HG03457 (cell line): ENCODE results near the gene PTPN4.
A peak's percentile ranks its signal among the peaks of the same experiment; 100 is the strongest.

Experiments
- ATAC-seq: cut with Tn5 transposase; IDR thresholded peaks from one replicate; pipeline ENCODE4 v1.9.1; 2021; ENCODE audit warnings: moderate number of reproducible peaks; ENCODE audit not compliant: unreplicated experiment

Gene PTPN4, protein sequence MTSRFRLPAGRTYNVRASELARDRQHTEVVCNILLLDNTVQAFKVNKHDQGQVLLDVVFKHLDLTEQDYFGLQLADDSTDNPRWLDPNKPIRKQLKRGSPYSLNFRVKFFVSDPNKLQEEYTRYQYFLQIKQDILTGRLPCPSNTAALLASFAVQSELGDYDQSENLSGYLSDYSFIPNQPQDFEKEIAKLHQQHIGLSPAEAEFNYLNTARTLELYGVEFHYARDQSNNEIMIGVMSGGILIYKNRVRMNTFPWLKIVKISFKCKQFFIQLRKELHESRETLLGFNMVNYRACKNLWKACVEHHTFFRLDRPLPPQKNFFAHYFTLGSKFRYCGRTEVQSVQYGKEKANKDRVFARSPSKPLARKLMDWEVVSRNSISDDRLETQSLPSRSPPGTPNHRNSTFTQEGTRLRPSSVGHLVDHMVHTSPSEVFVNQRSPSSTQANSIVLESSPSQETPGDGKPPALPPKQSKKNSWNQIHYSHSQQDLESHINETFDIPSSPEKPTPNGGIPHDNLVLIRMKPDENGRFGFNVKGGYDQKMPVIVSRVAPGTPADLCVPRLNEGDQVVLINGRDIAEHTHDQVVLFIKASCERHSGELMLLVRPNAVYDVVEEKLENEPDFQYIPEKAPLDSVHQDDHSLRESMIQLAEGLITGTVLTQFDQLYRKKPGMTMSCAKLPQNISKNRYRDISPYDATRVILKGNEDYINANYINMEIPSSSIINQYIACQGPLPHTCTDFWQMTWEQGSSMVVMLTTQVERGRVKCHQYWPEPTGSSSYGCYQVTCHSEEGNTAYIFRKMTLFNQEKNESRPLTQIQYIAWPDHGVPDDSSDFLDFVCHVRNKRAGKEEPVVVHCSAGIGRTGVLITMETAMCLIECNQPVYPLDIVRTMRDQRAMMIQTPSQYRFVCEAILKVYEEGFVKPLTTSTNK

DNA sequence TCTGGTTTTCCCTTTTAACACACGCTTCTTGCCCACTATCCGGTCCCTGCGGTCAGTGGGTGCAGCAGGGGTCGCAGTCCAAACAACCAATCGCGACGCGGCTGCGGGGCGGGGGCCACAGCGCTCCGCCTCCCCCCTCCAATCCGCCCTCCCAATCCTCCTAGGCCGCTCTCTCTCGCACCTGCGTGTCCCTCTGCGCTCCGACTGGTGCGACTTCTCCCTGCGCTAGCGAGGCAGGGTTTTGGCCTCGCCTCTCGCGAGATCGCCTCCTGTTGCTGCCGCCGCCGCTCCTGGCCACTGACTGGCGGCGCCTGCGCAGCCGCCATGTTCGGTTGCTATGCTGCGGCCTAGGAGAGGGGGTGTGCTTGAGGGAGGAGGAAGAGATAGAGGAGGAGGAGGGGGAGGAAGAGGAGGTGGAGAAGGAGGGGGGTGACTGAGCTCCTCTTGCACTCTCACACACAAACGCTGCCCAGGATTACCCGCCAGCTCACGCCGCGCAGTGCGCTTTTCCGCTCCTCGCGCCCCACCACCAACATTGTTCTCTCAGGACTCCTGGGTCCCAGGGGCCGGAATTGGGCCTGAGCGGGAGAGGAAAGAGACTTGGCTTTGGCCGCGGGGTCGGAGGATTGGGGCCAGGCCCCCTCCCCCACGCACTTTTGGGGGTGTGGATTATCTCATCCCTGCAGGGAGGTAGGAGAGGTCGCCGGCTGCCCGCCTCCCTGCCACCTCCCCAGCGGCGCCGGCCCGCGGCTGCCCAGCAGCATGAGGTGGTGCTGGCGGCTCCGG lies at the start of gene PTPN4:
Gene PTPN4 (plus strand): TSS at position 472 of the 786 bp plus-strand sequence. CDS start 49,932 bp downstream, outside the sequence.
- peak; percentile 88 for ATAC-seq

DNA sequence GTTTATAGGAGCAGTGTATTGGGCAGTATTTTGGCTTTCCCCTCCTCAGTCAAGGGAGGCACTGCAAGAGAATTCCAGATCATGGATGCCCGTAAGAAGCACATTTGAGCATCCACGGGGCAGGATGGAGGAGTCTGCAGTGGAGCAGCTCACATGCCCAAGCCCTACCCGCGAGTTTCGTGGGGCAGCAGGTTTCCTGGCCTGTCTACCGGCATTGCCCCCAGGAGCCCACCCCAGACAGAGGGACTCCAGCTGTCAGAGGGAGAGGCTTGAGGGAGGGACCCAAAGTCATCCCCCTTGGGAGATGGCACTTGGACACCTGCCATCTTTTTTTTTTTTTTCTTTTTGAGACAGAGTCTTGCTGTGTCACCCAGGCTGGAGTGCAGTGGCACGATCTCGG lies 49.4 kb upstream of the PTPN4 start:
- no peak for ATAC-seq

DNA sequence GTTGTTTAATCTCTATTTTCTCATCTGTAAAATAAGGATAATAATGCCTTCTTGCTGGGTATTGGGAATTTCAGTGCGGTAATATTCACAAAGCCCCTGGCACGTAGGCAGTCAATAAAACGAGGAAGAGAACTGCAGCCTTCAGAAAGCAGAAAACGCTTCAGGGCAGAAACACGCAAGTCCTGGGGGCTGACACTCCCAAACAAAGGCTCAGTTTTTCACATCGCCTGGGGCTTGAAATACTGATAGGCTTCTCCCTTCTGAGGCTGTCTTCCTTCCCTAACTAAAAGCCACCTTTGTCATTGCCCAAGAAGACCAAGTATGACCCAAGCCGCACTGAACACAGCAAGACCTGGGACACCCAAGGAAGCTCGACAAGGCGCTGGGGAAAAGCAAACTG lies 48.4 kb upstream of the PTPN4 start:
- no peak for ATAC-seq

DNA sequence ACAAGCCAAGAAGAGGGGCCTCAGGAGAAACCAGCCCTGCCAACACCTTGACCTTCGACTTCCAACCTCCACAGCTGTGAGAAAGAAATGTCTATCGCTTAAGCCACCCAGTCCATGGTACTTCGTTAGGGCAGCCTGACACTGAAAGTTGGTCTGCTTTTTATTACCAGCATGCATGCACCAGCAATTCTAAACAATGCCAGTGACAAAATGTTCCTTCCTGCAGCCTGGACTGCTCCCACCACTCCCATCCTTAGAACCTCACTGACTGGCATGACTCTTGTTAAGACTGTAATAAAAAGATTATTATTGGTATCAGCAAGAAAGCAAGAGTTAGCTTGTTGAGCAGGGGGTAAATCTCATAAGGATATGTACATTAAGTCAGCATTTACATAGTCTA lies 47.2 kb upstream of the PTPN4 start:
- ATAC-seq, result no peak

DNA sequence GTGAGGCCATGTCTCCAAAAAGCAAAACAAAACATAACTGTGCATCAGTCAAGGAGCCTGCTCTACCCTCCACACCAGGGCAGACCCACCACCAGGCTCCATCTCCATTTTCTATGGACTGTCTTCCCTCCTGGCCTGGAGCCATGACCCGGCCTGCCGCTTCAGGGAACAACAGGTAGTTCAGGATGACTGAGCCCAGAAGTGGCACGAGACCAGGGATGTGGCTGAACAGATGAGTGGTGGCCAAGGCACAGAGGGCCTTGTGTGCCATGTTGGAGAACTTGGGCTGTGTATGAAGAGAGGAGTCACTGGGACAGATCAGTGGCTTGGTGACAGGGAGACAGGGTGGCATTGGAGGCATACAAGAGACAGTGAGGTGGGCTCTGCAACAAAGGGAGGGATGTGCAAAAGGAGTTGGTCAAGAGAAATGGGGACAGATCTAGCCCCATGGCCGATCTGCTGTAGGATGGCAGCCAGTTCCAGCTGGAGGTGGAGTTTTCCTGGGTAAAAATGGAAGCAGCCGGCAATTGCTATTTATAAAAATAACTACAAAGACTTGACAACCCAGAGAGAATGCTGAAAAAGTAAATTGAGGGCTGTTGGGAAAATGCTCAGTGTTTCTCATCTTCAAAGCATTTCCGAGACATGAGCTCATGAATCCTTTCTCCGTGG lies 45.8 kb upstream of the PTPN4 start:
- ATAC-seq, result no peak

DNA sequence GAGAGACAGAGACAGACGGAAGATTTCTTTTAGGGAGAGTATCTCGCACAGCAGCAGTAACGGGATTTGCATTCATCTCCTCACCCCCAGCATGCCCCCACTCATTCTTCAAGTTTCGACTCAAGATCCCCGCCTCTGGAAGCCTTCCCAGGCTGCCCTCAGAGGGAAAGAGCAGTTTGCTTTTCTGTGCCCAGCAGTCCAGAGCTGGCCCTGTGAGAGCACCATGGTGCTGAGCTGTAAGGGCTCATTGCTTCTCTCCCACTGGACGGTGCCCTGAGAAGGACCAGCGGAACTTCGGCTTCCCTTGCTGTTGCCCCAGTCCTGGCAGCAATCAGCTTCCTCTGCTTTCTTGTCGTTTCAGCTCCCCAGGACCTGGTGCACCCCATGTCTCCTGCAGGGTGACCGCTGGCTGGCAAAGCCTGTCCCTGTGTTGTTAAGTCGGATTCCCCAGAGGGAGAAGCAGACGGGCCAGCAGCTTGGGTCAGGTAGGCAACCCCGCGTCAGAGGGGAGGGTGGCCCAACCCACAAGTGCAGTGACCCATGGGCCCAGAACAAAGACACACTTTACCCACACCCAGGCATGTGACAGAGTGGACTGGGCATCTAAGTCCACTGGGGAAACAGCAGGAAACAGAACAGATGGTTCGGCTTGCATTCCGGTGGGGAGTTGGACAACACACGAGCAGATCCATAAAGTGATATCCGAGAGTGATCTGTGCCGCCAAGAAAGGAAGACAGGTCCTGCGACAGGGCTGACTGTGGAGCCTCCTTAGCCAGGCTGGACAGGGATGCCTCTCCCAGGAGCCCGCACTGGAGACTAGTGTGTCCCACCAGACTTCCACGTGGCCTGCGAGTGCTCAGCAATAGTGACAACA lies 44.1 kb upstream of the PTPN4 start:
- ATAC-seq, result no peak

DNA sequence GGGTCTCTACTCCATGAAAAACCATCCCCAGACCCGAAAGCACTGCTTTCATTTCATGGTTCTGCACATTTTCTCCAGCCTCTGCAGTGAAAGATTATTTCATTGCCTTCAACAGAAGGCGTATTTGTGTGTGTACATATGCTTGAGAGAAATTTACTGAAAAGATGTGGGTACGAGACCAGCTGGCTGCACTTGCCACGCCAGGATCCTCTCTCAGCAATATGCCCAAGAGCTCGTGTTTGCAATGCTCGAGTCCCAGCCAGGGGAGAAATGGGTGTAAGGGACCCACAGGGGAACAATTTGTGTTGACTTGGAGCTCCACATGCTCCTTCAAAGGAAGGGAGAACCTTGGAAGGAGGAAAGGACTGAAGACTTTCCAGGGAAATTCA lies 43.4 kb upstream of the PTPN4 start:
- ATAC-seq, result no peak

DNA sequence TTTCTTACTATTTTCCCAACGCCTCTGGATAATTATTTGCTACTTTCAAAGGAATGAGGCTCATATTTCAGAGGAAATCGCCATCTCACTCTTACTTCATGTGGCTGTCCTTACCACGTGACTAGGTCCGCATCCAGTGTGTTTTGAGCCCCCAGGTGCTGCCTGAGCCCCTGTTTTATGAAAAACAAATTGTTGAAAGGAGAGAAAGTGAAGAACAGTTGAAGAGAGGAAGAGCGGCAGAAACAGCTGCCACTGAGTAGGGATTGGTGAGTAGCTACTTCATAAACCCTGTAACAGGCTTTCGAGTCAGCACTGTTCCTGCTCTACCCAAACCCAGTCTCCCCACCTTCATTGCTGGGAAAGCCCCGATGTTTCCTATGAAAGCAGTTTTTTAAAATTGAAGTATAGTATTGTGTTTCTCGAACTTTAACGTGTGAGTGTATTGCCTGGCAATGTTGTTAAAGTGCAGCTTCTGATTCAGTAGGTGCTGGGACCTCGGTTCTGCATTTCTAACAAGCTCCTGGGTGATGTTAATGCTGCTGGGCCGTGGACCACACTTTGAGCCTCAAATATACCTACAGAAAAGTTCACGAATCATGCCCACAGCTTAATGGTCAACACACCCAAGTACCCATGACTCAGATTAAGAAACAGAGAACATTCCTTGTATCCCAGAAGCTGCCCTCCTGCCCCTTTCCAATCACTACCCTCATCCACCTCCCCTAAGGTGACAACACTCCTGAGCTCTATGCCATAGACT lies 41.0 kb upstream of the PTPN4 start:
- ATAC-seq, result no peak

DNA sequence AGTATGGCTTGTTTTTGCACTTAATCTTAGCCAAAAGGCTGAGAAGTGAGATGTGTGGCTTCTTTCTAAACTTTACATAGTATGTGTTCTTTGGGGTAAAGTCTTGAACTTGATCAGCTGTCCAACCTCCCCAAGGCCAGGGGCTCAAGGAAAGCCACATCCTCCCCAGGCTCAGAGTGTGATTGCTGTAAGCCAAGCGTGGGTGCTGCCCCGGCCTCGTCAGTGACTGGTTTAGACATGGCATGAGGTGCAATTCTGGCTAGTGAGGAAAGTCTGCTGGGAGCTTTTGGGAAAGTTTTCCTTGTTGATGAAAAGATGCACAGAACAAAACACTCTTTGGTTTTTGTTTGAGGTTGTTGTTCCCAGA lies 40.5 kb upstream of the PTPN4 start:
- ATAC-seq, result no peak

DNA sequence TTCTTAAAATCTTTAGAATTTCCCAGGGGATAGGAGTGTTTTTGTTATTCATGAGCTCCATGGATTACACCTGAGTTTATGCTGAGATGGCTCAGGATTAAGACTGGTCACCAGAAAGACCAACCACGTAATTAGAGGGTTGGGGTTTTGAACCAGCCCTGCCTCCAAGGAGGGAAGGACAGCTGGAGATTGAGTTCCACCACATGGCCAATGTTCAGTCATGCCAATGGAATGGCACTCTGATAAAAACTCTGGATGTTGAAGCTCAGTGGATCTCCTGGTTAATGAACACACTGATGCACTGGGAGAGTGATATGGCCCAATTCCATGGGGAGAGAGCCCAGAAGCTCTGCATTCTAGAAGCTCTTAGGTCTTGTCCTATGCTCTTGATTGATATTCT lies 38.7 kb upstream of the PTPN4 start:
- ATAC-seq, result no peak

DNA sequence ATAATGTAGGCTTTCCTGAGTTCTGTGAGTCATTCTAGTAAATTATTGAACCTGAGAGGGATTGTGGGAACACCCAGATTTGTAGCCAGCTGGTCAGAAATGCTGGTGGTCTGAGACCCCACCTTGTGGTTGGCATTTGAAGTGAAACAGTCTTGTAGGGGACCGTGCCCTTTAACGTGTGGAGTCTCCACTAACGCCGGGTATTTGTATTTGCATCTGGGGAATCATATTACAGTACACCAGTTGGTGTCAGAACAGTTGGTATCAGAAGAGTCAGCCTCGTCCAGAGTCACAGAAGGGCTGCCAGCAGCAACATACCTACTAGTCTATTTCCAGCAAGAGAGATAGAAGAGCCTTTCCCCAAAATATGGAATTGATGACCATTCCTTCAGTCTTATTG lies 38.3 kb upstream of the PTPN4 start:
- no peak for ATAC-seq

DNA sequence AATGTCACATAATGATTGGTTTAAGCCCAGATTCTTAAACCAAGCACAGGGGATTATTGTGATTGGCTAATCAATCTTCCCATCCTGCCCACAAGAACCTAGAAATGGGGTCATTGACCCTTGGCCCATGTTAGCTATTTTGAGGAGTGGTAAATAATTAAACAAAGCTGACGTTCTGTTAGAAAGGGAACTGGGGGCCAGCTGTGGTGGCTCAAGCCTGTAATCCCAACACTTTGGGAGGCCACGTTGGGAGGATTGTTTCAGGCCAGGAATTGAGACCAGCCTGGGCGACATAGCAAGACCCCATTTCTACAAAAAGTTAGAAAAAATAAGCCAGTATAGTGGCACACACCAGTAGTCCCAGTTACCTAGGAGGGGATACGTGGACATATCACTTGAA lies 37.8 kb upstream of the PTPN4 start:
- ATAC-seq, result no peak

DNA sequence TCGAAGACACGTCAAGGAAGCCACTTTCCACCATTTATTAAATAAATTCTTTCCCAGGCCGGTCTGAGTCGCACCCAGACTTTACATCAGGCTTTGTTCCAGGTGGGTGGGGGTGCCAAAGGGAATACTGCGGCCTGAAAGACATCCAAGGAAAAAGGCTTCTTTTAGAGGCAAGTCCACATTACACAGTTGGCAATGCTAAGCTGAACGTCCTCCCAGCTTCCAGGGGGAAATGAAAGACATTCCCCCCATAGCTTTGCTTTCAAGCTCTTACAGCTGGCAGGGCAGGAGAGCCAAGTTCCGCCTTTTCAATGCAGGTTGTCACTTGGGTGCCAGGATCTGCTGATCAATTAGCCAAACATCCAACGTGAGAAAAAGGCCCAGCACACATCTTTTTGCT lies 36.5 kb upstream of the PTPN4 start:
- ATAC-seq, result no peak

DNA sequence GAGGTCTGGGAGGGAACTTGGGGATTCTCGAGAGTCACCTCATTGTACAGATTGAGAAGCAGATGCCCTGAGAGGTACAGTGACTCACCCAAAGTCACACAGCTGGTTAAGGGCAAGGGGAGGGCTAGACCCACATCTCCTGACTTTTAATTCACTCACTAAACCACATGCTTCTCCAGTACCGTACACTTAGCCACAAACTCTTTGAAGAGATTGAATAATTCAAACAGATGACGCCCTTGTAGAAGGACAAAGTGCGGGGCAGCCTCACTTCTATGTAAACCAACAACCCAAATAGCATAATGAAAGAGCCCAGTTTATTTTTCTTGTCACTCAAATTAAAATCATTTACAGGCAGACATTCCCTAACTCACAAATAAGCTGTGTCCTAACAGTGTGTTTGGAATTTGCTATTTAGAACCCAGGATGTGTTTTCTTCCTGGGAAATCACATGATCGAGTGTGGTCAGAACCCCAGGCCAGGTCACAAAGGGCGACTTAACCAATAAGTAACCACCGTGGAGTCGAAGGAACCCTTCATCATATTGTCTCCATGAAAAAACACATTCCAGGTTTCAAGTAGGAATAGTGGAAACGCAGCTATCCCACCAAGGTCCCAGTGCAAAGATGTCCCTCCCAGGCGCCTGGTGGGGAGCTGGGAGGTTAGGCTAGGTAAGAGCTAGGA lies 35.8 kb upstream of the PTPN4 start:
- no peak for ATAC-seq

DNA sequence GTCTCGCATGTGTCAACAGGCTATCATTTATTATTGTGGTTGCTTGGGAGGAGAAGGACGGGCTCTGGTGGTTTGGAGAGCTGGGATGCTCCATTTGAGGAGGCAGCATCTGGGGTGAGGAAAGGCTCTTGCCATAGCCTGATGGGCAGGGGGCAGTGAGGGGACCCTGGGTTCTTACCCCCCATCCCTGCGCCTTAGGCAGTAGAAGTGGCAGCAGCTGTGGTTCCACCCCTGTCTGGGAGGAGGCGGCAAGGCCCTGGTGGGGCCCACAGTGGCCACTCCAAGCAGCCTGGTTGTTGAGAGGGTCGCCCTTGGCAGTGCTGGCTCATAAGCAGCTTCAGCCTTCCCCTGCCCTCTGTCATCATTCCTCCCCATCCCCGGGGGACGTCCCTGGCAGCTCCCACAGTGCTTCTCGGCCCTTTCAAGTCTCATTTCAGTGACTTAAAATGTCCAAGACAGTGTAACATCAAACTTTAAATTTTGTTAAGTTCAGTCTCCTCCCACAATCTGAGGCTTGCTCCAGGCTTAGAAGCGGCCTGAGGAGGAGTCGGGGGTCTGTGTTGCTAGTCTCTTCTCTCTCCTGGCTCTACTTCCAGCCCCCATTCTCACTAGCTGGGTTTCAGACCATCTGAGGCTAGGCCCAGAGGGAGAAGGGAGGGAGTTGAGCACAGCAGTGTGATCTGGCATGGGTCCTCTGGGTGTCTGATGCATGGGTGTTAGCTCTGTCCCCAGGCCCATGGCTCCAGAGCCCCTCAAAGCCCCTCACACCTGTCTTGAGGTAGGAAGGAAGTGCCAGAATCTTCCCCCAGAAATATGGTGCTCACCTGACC lies 34.9 kb upstream of the PTPN4 start:
- no peak for ATAC-seq

DNA sequence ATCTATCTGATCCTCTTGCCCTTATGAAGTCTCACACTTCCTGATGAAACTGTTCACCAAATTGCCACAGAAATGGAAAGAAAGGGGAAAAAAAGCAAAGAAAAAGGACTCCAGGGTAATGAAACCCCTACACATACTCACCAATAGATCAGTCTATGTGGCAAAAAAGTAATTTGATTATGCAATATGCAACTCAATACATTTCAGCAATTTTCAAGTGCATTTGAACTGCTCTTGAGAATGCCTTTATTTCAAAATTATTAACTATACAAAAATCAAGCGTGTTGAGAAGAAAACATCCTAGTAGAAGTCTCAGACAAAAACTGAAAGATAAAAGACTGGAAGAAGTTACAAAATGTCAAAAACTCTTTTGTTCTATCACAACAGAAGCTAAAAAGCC lies 32.2 kb upstream of the PTPN4 start:
- no peak for ATAC-seq

DNA sequence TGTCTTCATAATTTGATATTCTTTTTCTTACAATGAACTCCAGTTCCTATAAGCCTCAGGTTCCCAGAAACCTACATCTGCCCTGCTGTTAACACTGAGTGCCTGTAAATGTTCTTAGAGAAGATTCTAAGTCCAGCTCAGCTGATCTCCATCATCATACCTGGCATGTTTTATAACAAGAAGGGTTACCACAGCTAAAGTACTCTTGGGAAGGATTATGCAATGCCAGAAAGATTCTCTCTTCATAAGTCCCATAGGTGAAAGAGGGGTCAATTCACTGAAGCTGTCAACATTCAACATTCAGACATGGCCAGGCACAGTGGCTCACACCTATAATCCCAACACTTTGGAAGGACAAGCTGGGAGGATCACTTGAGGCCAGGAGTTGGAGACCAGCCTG lies 31.3 kb upstream of the PTPN4 start:
- ATAC-seq, result no peak
